ENCODE data around the gene NBEAL1.
"Not testable (repeated sequence)": the region's sequence is repeated elsewhere in the genome, so short reads cannot be mapped to it uniquely, and the experiment has no call there.

The NBEAL1 gene

GRCh38 chr2:203155406-203155805 lies 140.7 kb downstream of the NBEAL1 start:
- Histone ChIP-seq H3K9me3 (replicated peaks; ENCODE audit: insufficient read depth, low read length) (no peaks in the 10 kb centered on the region), H3K36me3 (replicated peaks; ENCODE audit: insufficient read depth, low read length) (no peaks in the 10 kb centered on the region), H3K9me2 (replicated peaks; ENCODE audit: insufficient read depth, low read length) (no peaks in the 10 kb centered on the region), H3K4me3 (ENCODE audit: low read length) (no peak overlapping the region), H3K27ac (ENCODE audit: low read length) (no peak overlapping the region), H3K27me3 (replicated peaks; ENCODE audit: insufficient read depth, low read length) (no peaks in the 10 kb centered on the region), H3K9ac (ENCODE audit: low read length) (no peak overlapping the region), H3K79me2 (ENCODE audit: low read length) (no peaks in the 10 kb centered on the region), H4K20me1 (ENCODE audit: insufficient read depth, low read length) (no peaks in the 10 kb centered on the region), H2AFZ (ENCODE audit: low read length) (no peak overlapping the region), H3F3A (ENCODE audit: insufficient read depth, low read length) (no peaks in the 10 kb centered on the region), H3K4me2 (ENCODE audit: low read depth, low read length) (no peak overlapping the region), H3K4me1 (ENCODE audit: low read length) (no peaks in the 10 kb centered on the region)
- 0 out of 2 replicates have a peak, but pooled peaks have one; percentile 22 for TF ChIP-seq CTCF (IDR thresholded peaks at IDR 0.05; ENCODE audit: low read length)
- TF ChIP-seq EZH2phosphoT487 (IDR thresholded peaks at IDR 0.05; ENCODE audit: low read length) = no peak
- peak; percentile 56 for DNase-seq

- H3K27ac ChIP-seq (ENCODE audit: low read length); H3K4me3 ChIP-seq (ENCODE audit: low read length); H3K9me2 ChIP-seq (replicated peaks; ENCODE audit: insufficient read depth, low read length); H3K9ac ChIP-seq (ENCODE audit: low read length); H3F3A ChIP-seq (ENCODE audit: insufficient read depth, low read length); H3K4me2 ChIP-seq (ENCODE audit: low read depth, low read length); H3K4me1 ChIP-seq (ENCODE audit: low read length); H4K20me1 ChIP-seq (ENCODE audit: insufficient read depth, low read length); H3K9me3 ChIP-seq (replicated peaks; ENCODE audit: insufficient read depth, low read length); H3K79me2 ChIP-seq (ENCODE audit: low read length); H3K36me3 ChIP-seq (replicated peaks; ENCODE audit: insufficient read depth, low read length); H2AFZ ChIP-seq (ENCODE audit: low read length); H3K27me3 ChIP-seq (replicated peaks; ENCODE audit: insufficient read depth, low read length): not testable (repeated sequence)
- DNase-seq = peak; percentile 19
Measured at GRCh38 chr2:203162722-203163121, 148.0 kb downstream of the NBEAL1 start.

- H3K27ac ChIP-seq (ENCODE audit: low read length) = no peak overlapping the region
- H4K20me1 ChIP-seq (ENCODE audit: insufficient read depth, low read length) = no peaks in the 10 kb centered on the region
- H3K4me1 ChIP-seq (ENCODE audit: low read length) = no peaks in the 10 kb centered on the region
- no peaks in the 10 kb centered on the region for H3F3A ChIP-seq (ENCODE audit: insufficient read depth, low read length)
- H3K4me2 ChIP-seq (ENCODE audit: low read depth, low read length) = no peak overlapping the region
- DNase-seq = no peak
- no peak overlapping the region for H2AFZ ChIP-seq (ENCODE audit: low read length)
- no peak overlapping the region for H3K9ac ChIP-seq (ENCODE audit: low read length)
- TF ChIP-seq EZH2 (optimal IDR thresholded peaks at IDR 0.05; ENCODE audit: low read depth, low read length) = no peak
- TF ChIP-seq CTCF (IDR thresholded peaks at IDR 0.05; ENCODE audit: low read length) = no peak
- TF ChIP-seq EZH2phosphoT487 (IDR thresholded peaks at IDR 0.05; ENCODE audit: low read length) = no peak
- H3K36me3 ChIP-seq (replicated peaks; ENCODE audit: insufficient read depth, low read length) = no peaks in the 10 kb centered on the region
- H3K79me2 ChIP-seq (ENCODE audit: low read length) = no peaks in the 10 kb centered on the region
- no peaks in the 10 kb centered on the region for H3K27me3 ChIP-seq (replicated peaks; ENCODE audit: insufficient read depth, low read length)
- H3K4me3 ChIP-seq (ENCODE audit: low read length) = no peak overlapping the region
- H3K9me2 ChIP-seq (replicated peaks; ENCODE audit: insufficient read depth, low read length) = no peaks in the 10 kb centered on the region
- H3K9me3 ChIP-seq (replicated peaks; ENCODE audit: insufficient read depth, low read length) = no peaks in the 10 kb centered on the region
Measured at GRCh38 chr2:203164311-203164935, 149.7 kb downstream of the NBEAL1 start.

GRCh38 chr2:203167751-203168150 lies 153.1 kb downstream of the NBEAL1 start:
- Histone ChIP-seq H2AFZ (ENCODE audit: low read length) (no peak overlapping the region), H3K4me1 (ENCODE audit: low read length) (no peaks in the 10 kb centered on the region), H3K9me2 (replicated peaks; ENCODE audit: insufficient read depth, low read length) (no peaks in the 10 kb centered on the region), H3K4me3 (ENCODE audit: low read length) (no peak overlapping the region), H4K20me1 (ENCODE audit: insufficient read depth, low read length) (no peaks in the 10 kb centered on the region), H3K9ac (ENCODE audit: low read length) (no peak overlapping the region), H3F3A (ENCODE audit: insufficient read depth, low read length) (no peaks in the 10 kb centered on the region), H3K36me3 (replicated peaks; ENCODE audit: insufficient read depth, low read length) (no peaks in the 10 kb centered on the region), H3K9me3 (replicated peaks; ENCODE audit: insufficient read depth, low read length) (no peaks in the 10 kb centered on the region), H3K79me2 (ENCODE audit: low read length) (no peaks in the 10 kb centered on the region), H3K27ac (ENCODE audit: low read length) (no peak overlapping the region), H3K27me3 (replicated peaks; ENCODE audit: insufficient read depth, low read length) (no peaks in the 10 kb centered on the region), H3K4me2 (ENCODE audit: low read depth, low read length) (no peak overlapping the region)
- no peak for DNase-seq
- no peak for TF ChIP-seq CTCF (IDR thresholded peaks at IDR 0.05; ENCODE audit: low read length)
- no peak for TF ChIP-seq EZH2 (optimal IDR thresholded peaks at IDR 0.05; ENCODE audit: low read depth, low read length)
- no peak for TF ChIP-seq EZH2phosphoT487 (IDR thresholded peaks at IDR 0.05; ENCODE audit: low read length)

Measured in MM.1S (cell line).